Measurements from ENCODE around the gene GRB10. TPM values are rescaled to one million over a fixed set of nuclear protein-coding genes. Genes with fewer than 3 reads are reported as not detected.
A peak's percentile ranks its signal among the peaks of the same experiment; 100 is the strongest.

Gene GRB10
- total RNA-seq, 5 donors from 2014 or later (not counting 1 experiment from before 2014, with no cell fraction given) = 7.1 to 11.1 (median 10.1) TPM

DNA sequence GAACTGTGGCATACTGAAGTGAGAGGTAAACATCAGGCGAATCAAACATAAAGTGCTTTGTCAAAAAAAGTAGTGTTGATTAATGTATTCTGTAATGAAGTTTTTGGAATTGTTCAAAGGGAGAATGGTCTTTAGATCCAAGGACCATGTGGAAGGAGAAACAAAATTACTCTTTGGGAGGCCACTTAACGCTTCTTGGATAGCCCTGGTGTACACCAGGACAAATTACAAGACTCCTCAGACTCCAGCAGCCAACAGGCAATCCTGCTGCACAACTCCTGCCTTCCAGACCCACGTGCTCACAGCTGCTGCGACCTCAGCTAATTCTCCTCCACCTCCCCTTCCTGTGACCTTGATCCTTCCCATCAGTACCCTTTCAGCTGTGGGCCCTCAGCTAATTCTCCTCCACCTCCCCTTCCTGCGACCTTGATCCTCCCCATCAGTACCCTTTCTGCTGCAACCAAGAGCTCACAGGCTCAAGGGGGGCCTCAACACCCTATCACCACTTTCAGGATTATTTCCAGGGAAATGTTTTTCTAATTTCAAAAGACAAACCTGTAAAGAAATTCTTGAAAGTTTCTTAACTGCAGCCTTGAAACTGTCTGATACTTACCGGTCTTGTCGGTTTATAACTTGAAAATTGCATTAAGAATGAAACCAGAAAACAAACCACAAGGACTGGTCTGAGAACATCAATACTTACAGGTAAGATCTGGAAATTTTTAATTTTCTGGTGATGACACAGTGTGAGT, 187.8 kb downstream of the GRB10 start:
- WGBS (ENCODE audit: insufficient coverage) = 45% methylated on average over 3 of the region's 7 CpGs
- POLR2A ChIA-PET = no interaction called here

DNA sequence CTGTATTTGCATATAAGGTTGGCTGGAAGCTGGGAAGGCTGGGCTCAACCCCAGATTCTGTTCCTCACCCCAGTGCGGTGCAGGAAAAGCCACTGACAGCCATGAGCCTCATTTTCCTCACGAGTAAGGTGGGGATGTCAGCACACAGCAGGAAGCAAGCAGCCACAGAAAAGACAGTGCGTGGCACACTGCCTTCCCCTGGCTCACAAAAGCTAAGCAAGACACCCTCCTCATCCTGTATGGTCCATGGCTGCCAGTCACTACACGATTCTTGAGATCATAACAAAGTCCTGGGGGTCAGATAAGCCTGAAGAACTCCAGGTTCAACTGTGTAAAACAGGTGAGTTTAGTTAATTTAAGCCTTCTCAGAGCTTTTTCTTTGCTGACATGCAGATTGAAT, 188.6 kb downstream of the GRB10 start:
- Mint-ChIP-seq H3K27ac (no peak overlapping the region), H3K9me3 (no peaks in the 10 kb centered on the region), H3K4me3 (no peak overlapping the region), H3K36me3 (peaks cover 8% of the 10 kb centered on the region), H3K27me3 (peaks cover 0 to 4% of the 10 kb centered on the region in 2 donors), H3K4me1 (peaks cover 11 to 18% (median 12%) of the 10 kb centered on the region in 3 donors)
- Histone ChIP-seq H3K4me3 (ENCODE audit: control insufficient read depth in 1 of 2, extremely low read depth in 1 of 2, low read length in 1 of 2) (no peak overlapping the region), H3K27ac (ENCODE audit: low read length) (no peak overlapping the region), H3K36me3 (ENCODE audit: control insufficient read depth in 2 of 2, extremely low read depth in 1 of 2, insufficient read depth in 1 of 2, low read length in 1 of 2) (no peaks in the 10 kb centered on the region), H3K9me3 (no peaks in the 10 kb centered on the region), H3K27me3 (replicated peaks in 1 of 2; ENCODE audit: control insufficient read depth in 2 of 2, extremely low read depth in 1 of 2, insufficient read depth in 2 of 2, low read length in 1 of 2) (peaks cover 0 to 4% of the 10 kb centered on the region in 2 experiments), H3K4me1 (ENCODE audit: control insufficient read depth in 1 of 2, extremely low read depth in 1 of 2, insufficient read depth in 2 of 2, low read length in 2 of 2) (peaks cover 0 to 8% of the 10 kb centered on the region in 2 experiments)
- peak in 1 of 4 experiments; percentile 45 for ATAC-seq (replicated peaks in 1 of 4)
- 100% methylated on average over 1 of the region's 4 CpGs for WGBS (ENCODE audit: insufficient coverage)
- no peak for DNase-seq
- ChIA-PET CTCF (interaction anchor here in 1 of 2 donors (0.6 to 1.0 kb wide), 2 partner anchors 24 to 675 kb away, joined by 4 to 5 read pairs; no protein-coding TSS in a partner anchor), POLR2A (no interaction called here)

More for the DNA sequence above, 187.8 kb downstream of the GRB10 start:
- no peaks in the 10 kb centered on the region for H3K36me3 ChIP-seq (ENCODE audit: control insufficient read depth in 2 of 2, extremely low read depth in 1 of 2, insufficient read depth in 1 of 2, low read length in 1 of 2)
- H3K4me3 ChIP-seq (ENCODE audit: control insufficient read depth in 1 of 2, extremely low read depth in 1 of 2, low read length in 1 of 2) = no peak overlapping the region
- H3K4me1 ChIP-seq (ENCODE audit: control insufficient read depth in 1 of 2, extremely low read depth in 1 of 2, insufficient read depth in 2 of 2, low read length in 2 of 2) = peaks cover 0 to 8% of the 10 kb centered on the region in 2 experiments
- peaks cover 8% of the 10 kb centered on the region for H3K36me3 Mint-ChIP-seq
- H3K9me3 Mint-ChIP-seq = no peaks in the 10 kb centered on the region
- peaks cover 0 to 1% of the 10 kb centered on the region in 2 donors for H3K27me3 Mint-ChIP-seq
- peak in 1 of 4 experiments; percentile 19 for ATAC-seq (replicated peaks in 1 of 4)
- no peak for DNase-seq
- no peaks in the 10 kb centered on the region for H3K9me3 ChIP-seq
- CTCF ChIA-PET = no interaction called here
- H3K27ac ChIP-seq (ENCODE audit: low read length) = no peak overlapping the region
- H3K4me3 Mint-ChIP-seq = no peak overlapping the region
- peak overlapping the region; percentile 32 to 54 for H3K27ac Mint-ChIP-seq
- H3K27me3 ChIP-seq (replicated peaks in 1 of 2; ENCODE audit: control insufficient read depth in 2 of 2, extremely low read depth in 1 of 2, insufficient read depth in 2 of 2, low read length in 1 of 2) = peaks cover 0 to 10% of the 10 kb centered on the region in 2 experiments
- H3K4me1 Mint-ChIP-seq = peaks cover 11 to 18% (median 12%) of the 10 kb centered on the region in 3 donors

DNA sequence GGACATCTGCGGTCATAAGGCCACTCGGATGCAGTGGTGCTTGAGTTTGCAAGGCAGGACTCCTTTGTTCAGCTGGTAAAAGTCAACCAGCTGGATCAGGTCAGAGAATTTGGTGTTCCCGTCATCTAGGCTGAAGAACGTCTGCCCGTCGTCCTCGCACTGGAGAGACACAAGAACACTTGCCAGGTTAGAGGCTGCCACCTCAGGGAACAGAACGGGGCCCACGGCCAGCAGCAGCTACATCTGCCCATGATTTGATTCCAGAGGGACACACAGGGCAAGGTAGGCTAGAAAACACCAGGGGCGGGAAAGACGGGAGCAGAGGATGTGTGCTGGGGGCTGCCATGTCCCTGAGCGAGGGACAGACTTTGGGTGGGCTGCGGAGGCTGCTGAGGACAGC, 189.8 kb downstream of the GRB10 start:
- Mint-ChIP-seq H3K9me3 (no peaks in the 10 kb centered on the region), H3K27me3 (peaks cover 1 to 8% of the 10 kb centered on the region in 2 donors), H3K36me3 (peaks cover 8% of the 10 kb centered on the region), H3K4me1 (peaks cover 11 to 18% (median 12%) of the 10 kb centered on the region in 3 donors), H3K4me3 (no peak overlapping the region), H3K27ac (no peak overlapping the region)
- peaks cover 0 to 8% of the 10 kb centered on the region in 2 experiments for H3K4me1 ChIP-seq (ENCODE audit: control insufficient read depth in 1 of 2, extremely low read depth in 1 of 2, insufficient read depth in 2 of 2, low read length in 2 of 2)
- H3K4me3 ChIP-seq (ENCODE audit: control insufficient read depth in 1 of 2, extremely low read depth in 1 of 2, low read length in 1 of 2) = no peak overlapping the region
- H3K36me3 ChIP-seq (ENCODE audit: control insufficient read depth in 2 of 2, extremely low read depth in 1 of 2, insufficient read depth in 1 of 2, low read length in 1 of 2) = no peaks in the 10 kb centered on the region
- 91% methylated on average over 13 of the region's 13 CpGs for WGBS (ENCODE audit: insufficient coverage)
- DNase-seq (no peak), ATAC-seq (replicated peaks in 1 of 4) (no peak)
- ChIA-PET CTCF (no interaction called here), POLR2A (no interaction called here)
- H3K27ac ChIP-seq (ENCODE audit: low read length) = no peak overlapping the region
- H3K27me3 ChIP-seq (replicated peaks in 1 of 2; ENCODE audit: control insufficient read depth in 2 of 2, extremely low read depth in 1 of 2, insufficient read depth in 2 of 2, low read length in 1 of 2) = peaks cover 0 to 7% of the 10 kb centered on the region in 2 experiments
- H3K9me3 ChIP-seq = no peaks in the 10 kb centered on the region

DNA sequence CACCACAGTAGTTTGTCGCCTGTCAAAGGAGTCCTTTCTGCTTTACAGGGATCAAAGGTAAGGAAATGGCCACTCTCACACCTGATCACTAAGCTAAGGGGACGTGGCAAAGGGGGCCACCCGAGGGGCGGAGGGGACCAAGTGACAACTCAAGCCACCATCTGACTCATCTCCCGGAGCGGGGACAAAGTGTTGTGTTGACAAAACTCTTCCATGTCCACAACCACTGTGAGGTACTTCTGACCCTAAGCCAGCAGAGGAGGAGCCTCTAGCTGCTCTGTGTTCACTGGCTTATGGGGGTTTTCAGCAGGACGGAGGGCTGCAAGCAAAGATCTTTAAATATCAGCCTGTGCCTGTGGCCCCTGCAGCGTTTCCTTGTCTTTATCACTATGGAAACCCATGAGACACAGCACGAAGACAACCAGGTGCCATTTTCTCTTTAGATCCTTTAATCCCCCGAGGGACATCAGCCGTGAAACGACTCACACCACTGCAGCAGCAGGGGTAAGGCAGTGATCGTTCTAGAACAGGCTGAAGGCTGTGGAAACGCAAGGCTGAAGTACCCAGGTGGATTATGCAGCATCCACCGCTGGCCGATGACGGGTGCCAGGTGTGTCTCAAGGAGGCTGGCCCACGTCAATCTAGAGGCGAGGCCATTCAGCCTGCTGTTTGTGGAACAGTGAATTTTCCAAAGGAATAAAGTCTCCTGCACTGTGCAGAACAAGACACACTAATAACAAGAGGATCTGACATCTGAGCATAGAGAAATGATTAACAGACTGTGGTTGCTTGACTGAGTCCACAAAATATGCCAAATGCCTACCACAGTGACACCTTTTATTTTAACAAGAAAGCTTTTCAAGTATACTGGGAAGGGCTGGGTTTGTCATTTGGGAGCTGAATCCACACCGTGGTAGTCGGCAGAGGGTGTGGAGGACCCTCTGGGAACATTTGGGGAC, 190.9 kb downstream of the GRB10 start:
- H3K4me1 Mint-ChIP-seq = peaks cover 11 to 18% (median 12%) of the 10 kb centered on the region in 3 donors
- no peak overlapping the region for H3K27ac Mint-ChIP-seq
- POLR2A ChIA-PET = no interaction called here
- WGBS (ENCODE audit: insufficient coverage) = 76% methylated on average over 17 of the region's 21 CpGs
- H3K36me3 Mint-ChIP-seq = peaks cover 8% of the 10 kb centered on the region
- Histone ChIP-seq H3K27ac (ENCODE audit: low read length) (no peak overlapping the region), H3K4me1 (ENCODE audit: control insufficient read depth in 1 of 2, extremely low read depth in 1 of 2, insufficient read depth in 2 of 2, low read length in 2 of 2) (peaks cover 0 to 8% of the 10 kb centered on the region in 2 experiments), H3K4me3 (ENCODE audit: control insufficient read depth in 1 of 2, extremely low read depth in 1 of 2, low read length in 1 of 2) (no peak overlapping the region), H3K36me3 (ENCODE audit: control insufficient read depth in 2 of 2, extremely low read depth in 1 of 2, insufficient read depth in 1 of 2, low read length in 1 of 2) (no peaks in the 10 kb centered on the region), H3K9me3 (no peaks in the 10 kb centered on the region), H3K27me3 (replicated peaks in 1 of 2; ENCODE audit: control insufficient read depth in 2 of 2, extremely low read depth in 1 of 2, insufficient read depth in 2 of 2, low read length in 1 of 2) (peaks cover 0 to 7% of the 10 kb centered on the region in 2 experiments)
- peaks cover 3 to 8% of the 10 kb centered on the region in 2 donors for H3K27me3 Mint-ChIP-seq
- no peak overlapping the region for H3K4me3 Mint-ChIP-seq
- H3K9me3 Mint-ChIP-seq = no peaks in the 10 kb centered on the region
- no peak for DNase-seq
- ATAC-seq (replicated peaks in 1 of 4) = no peak
- CTCF ChIA-PET = no interaction called here

DNA sequence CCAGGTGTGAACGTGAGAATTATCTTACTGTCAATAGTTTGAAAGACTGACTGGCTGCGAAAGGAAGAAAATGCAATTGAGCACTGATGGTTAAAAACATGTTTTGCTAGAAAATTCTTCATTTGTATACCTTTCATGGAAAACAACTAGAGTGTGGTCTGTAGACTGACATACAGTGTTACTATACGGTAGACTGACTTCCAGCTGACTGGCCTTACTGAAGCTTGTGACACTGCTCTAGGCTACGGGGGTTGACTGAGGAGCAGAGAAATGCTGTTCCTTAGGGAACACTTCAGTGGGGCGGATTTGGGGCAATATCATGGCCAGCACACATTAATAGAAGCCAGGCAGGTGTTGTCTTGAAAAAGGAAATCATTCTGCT, 191.6 kb downstream of the GRB10 start:
- ChIA-PET POLR2A (no interaction called here), CTCF (no interaction called here)
- no peak for DNase-seq
- peaks cover 0 to 8% of the 10 kb centered on the region in 2 experiments for H3K4me1 ChIP-seq (ENCODE audit: control insufficient read depth in 1 of 2, extremely low read depth in 1 of 2, insufficient read depth in 2 of 2, low read length in 2 of 2)
- Mint-ChIP-seq H3K27ac (no peak overlapping the region), H3K4me3 (no peak overlapping the region), H3K36me3 (peaks cover 8% of the 10 kb centered on the region), H3K9me3 (no peaks in the 10 kb centered on the region), H3K4me1 (peaks cover 11 to 18% (median 12%) of the 10 kb centered on the region in 3 donors), H3K27me3 (peaks cover 3 to 8% of the 10 kb centered on the region in 2 donors)
- H3K36me3 ChIP-seq (ENCODE audit: control insufficient read depth in 2 of 2, extremely low read depth in 1 of 2, insufficient read depth in 1 of 2, low read length in 1 of 2) = no peaks in the 10 kb centered on the region
- H3K4me3 ChIP-seq (ENCODE audit: control insufficient read depth in 1 of 2, extremely low read depth in 1 of 2, low read length in 1 of 2) = no peak overlapping the region
- no peak overlapping the region for H3K27ac ChIP-seq (ENCODE audit: low read length)
- no peak for ATAC-seq (replicated peaks in 1 of 4)
- no peaks in the 10 kb centered on the region for H3K9me3 ChIP-seq
- peaks cover 0 to 7% of the 10 kb centered on the region in 2 experiments for H3K27me3 ChIP-seq (replicated peaks in 1 of 2; ENCODE audit: control insufficient read depth in 2 of 2, extremely low read depth in 1 of 2, insufficient read depth in 2 of 2, low read length in 1 of 2)
- WGBS (ENCODE audit: insufficient coverage) = 60% methylated on average over 1 of the region's 5 CpGs

DNA sequence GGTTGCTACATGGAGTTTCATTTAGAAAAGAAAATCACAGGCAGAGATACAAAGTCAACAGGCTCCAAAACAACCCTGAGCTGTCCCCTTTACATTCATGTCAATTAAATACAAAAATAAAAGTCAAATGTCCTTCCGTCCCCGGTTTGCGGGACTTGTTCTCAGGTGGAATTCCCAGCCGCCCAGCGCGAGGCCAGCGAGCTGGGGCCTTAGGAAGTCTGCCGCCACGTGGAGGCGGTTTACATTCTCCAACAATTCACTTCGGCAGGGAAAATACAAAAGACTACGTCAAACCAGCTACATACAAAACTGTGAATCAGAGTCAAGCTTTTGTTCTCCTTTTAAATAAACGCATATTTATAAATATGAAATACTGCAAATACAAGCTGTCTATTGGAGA, 192.2 kb downstream of the GRB10 start:
- Mint-ChIP-seq H3K27me3 (peaks cover 3 to 8% of the 10 kb centered on the region in 2 donors), H3K27ac (no peak overlapping the region), H3K4me3 (no peak overlapping the region), H3K36me3 (peaks cover 8% of the 10 kb centered on the region), H3K4me1 (peaks cover 11 to 16% (median 12%) of the 10 kb centered on the region in 3 donors), H3K9me3 (no peaks in the 10 kb centered on the region)
- no peak for DNase-seq
- Histone ChIP-seq H3K27me3 (replicated peaks in 1 of 2; ENCODE audit: control insufficient read depth in 2 of 2, extremely low read depth in 1 of 2, insufficient read depth in 2 of 2, low read length in 1 of 2) (peaks cover 0 to 7% of the 10 kb centered on the region in 2 experiments), H3K4me3 (ENCODE audit: control insufficient read depth in 1 of 2, extremely low read depth in 1 of 2, low read length in 1 of 2) (no peak overlapping the region), H3K4me1 (ENCODE audit: control insufficient read depth in 1 of 2, extremely low read depth in 1 of 2, insufficient read depth in 2 of 2, low read length in 2 of 2) (peaks cover 0 to 8% of the 10 kb centered on the region in 2 experiments), H3K9me3 (no peaks in the 10 kb centered on the region), H3K36me3 (ENCODE audit: control insufficient read depth in 2 of 2, extremely low read depth in 1 of 2, insufficient read depth in 1 of 2, low read length in 1 of 2) (no peaks in the 10 kb centered on the region), H3K27ac (ENCODE audit: low read length) (no peak overlapping the region)
- POLR2A ChIA-PET = interaction anchor here in 1 of 2 donors (0.6 kb wide), 1 partner anchor 387 kb away, joined by 3 read pairs; no protein-coding TSS in a partner anchor
- WGBS (ENCODE audit: insufficient coverage) = 100% methylated on average over 4 of the region's 13 CpGs
- CTCF ChIA-PET = interaction anchor here in 1 of 2 donors (0.6 kb wide), 1 partner anchor 55 kb away, joined by 3 read pairs; no protein-coding TSS in a partner anchor
- ATAC-seq (replicated peaks in 1 of 4) = no peak
